HG03139 (cell line): ENCODE measurements around the gene GRK1.

Experiments
- ATAC-seq: cut with Tn5 transposase; IDR thresholded peaks from one replicate; pipeline ENCODE4 v1.9.1; 2021; ENCODE audit not compliant: unreplicated experiment

Gene GRK1

GRCh38 chr13:113649212-113649611, 17.8 kb upstream of the GRK1 start:
- ATAC-seq = no peak

DNA sequence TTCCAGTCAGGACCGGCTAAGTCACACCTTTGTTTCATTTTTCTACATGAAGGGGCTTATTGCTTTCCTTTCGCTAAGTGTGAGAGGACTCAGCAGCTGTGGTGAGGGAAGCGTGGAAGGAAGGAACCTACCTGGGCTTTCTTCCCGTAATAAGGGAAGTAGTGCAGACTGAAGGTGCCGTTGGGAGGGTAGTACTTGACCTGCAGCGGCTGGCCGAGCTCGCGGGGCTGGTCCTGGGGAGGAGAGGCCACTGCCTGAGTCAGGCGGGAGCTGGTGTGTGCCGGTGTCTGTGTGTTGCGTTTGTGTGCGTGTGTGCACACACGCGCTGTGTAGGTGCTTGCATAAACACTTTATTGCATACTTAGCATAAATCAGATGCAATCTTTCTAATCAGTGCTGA, 16.7 kb upstream of the GRK1 start:
- ATAC-seq = no peak

DNA sequence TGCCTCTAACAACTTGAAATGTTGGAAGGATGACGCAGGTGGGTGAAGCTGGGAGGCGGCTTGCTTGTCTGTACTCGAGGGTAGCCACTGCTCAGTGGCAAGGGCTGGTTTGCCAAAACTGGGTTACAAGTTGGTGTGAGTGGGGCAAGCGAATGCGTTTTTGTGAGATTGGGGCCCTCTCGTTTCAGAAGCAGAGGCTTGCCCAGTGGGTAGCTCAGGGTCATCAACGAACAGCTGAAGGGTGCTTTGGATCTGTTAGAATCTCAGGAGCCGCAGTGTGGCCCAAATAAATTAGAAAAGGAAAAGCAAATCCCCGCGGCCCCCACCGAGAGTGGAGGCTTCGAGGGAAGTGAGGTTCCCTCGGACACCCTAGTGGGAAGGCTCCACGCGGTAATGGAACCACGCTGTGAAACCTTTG, 16.3 kb upstream of the GRK1 start:
- ATAC-seq = no peak

GRCh38 chr13:113651511-113652403, 15.3 kb upstream of the GRK1 start:
- ATAC-seq = no peak

- ATAC-seq = no peak
These were observed 14.4 kb upstream of the GRK1 start for GRCh38 chr13:113652404-113653263.

DNA sequence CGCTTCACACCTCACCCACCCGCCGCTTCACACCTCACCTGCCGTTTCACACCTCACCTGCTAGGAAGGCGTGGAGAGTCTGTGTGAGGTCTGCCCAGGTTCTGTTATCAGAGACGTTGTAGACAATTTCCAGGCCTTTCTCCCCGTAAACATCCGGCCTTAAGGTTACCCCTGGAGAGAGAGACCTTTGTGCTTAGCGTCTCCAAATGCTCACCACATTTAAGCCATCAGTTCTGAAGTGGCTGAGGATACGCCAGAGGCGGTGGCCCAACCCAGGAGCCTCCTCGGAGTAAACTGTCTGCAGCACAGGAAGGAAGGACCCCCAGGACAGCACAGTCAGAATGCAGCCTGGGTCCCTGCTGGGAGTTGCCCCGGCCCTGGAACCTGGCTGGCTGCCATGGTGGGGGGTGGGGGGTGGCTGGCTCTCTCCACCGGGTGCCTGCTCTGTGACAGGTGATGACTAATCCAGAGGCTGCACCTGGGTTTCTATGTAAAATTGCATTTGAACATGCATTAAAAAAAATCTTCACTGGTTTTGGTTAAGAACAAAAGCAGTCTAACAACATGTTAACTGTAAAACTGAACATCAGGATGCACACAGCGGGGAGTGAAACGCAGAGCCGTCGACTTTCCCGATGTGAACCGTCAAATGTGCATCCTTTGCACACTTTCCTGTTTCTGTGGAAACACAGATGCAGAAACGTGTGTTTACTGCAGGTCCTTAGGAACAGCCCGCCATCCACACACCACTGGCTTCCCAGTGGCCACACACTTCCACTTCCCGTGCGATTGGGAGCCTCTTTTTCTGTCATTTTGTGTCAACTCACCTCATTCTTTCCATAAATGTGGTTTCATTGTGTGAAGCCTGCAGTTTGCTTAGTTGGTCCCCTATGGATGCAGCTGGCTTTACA, 13.5 kb upstream of the GRK1 start:
- no peak for ATAC-seq

DNA sequence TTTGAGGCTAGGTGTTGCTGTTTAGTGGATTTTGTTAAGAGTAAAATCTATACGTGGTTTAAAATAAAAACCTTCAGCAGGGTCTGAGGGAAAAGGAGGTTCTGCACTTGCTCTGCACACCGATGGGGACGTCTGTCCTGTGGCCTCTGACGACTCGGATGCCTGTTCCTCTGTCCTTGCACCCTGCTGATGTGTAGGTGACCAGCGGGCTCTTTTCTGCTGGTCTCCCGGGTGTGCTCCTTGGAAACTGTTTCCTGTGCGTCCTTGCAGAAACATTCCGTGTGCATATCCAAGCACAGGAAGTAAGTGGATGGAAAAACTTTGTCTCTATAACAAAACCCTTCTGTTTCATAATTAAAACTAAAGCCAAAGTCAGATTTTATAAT, 12.9 kb upstream of the GRK1 start:
- no peak for ATAC-seq

DNA sequence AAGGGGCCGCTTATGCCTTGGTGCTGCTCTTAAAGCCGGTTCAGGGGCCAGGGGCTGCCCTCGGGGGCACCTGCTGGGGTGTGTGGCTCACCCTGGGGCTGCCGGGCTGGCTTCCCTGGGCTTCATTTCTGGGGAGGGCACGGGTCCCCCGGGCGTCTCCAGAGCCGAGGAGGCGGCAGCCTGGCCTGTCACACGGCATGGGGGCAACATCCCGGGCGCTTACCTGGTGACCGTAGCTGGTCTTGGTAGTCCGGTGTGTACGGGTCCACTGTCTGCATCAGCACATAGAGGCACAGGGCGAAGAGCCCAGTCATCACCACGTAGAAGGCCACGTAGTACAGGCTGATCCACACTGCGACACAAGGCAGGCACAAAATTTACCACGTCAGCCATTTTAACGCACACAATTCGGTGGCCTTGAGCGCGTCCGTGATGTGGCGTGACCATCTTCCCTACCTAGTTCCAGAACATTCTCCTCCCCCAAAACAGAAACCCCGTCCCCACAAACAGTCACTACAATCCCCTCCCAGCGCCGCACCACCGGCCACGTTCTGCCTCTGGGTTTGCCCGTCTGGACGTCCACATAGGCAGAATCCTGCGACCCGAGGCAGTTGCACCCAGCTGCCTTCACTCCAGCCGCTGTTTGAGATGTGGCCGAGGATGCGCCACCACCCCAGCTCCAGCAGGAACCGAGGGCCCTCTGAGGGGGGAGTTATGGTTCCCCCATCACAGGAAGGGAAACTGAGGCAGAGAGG, 12.3 kb upstream of the GRK1 start:
- ATAC-seq = no peak

GRCh38 chr13:113655346-113656002, 11.5 kb upstream of the GRK1 start:
- ATAC-seq = no peak

DNA sequence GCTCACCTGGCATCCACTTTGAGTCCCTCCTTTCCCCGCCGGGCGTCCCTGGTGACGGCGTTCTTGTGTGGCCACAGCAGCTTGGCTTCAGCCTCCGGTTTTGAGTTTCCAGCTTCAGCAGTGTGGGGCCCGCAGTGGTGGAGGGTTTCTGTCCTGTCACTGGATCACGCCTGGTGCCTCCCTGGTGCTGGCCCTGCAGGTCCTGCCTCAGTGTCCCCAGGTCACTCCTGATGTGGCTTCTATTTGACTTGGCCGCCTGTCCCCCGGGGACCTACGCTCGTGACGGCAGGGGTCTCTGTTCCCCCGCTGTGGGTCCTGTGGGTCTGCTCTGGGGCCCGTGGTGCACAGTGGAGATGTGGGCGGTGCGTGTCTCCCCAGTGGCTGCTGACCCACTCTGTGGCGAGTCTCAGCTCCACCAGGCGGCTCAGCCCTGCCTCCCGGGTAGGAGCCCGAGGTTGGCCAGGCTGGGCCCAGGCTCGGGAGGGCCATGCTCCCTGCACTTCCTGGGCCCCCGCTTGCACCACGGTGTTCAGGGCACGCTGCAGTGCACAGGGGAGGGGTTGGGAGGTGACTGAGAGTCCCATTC, 10.9 kb upstream of the GRK1 start:
- ATAC-seq = no peak

- ATAC-seq = no peak
These were observed 10.0 kb upstream of the GRK1 start for GRCh38 chr13:113656831-113657671.

DNA sequence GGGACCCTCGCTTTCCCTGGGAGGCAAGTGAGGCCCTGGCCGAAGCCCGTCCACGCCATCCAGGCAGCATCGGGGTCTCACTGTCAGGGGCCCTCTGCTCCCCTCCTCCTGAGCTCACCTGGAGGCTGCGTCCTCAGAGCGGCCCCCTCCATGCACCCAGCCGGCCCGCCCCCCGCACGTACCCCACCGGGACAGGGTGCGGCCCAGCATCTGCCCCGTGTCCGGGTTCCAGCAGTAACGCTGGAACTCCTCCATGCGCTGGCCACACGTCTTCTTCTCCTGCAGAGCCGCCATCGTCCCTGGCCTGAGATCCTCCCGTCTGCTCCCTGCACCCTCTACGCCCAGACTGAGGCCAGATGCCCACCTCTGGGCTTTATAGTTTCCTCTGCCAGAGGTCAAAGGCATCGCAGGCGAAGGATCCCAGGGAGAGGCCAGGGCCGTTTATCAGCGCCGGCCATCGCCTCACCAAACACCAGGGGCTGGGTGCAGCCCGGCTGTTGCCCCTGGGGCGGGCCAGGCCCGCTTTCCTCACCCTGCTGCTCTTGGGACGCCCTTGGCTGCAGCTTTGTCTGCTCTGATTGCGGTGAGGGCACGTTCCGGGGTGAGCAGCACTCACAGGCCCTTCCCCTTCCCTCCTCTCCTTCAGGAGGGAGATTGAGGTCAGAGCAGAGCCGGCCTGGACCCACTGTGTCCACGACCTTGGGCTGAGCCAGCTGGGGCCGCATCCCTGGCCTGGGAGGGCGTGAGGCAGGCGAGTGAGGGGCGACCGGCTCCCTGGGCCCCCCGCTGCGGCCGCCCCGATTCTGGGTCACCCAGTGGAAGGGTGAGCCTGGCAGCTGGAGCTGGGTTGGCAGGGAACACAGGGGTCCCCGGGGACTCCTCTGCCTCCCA, 8.9 kb upstream of the GRK1 start, which contains the start of gene ATP4B:
Gene ATP4B, minus strand, starts transcription at position 348 of the 891 bp plus-strand sequence. Its CDS starts 54 bp downstream, at position 294.
- ATAC-seq = no peak

DNA sequence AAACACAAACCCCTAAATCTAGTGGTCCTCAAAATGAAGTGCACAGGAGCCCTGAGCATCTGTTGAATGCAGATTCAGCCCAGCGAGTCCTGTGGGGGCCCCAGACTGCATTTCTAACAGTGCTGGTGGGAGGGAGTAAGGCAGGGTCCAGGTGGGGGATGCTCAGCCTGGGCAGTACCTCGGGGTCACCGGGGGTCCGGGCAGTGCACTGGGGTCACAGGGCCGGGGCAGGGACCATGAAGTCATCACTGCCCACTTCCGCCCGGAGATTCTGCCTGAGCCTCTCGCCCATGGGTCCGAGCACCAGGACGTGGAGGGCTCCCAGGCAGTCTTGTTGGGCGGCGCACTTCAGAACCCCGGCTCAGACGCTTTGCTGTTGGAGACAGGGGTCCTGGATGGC, 8.2 kb upstream of the GRK1 start:
- no peak for ATAC-seq

GRCh38 chr13:113659337-113659736, 7.7 kb upstream of the GRK1 start:
- ATAC-seq = no peak

- ATAC-seq = no peak
These were observed 7.0 kb upstream of the GRK1 start for GRCh38 chr13:113660066-113660465.

DNA sequence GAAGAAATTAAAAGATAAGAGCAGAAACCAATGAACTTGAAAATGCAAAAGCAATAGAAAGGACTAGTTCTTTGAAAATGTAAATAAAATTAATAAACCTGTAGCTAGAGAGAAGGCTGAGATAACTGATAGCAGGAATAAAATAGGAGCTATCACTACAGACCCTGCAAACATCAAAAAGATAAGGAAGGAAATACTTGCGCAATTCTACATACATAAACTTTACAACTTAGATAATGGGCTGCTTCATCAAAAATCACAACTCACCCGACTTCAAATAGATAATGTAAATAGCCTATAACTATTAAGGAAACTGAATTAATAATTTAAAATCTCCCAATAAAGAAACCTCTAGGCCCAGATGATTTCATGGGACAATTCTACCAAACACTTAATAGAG, 5.5 kb upstream of the GRK1 start:
- no peak for ATAC-seq

DNA sequence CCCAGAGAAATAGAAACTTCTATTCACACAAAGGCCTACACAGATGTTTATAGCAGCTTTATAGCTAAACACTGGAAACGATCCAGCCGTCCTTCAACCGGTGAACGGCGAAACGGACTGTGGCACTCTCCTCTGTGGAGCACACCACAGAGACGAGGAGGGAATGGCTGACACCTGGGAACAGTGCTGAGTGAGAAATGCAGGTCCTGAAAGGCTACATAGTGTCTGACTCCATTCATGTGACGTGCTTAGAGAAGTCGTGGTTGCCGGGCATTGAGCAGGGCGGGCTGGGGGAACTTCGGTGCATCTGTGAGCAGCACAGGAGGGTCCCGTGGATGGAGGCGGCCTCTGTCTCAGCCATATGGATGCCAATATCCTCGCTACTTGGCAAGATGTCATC, 3.1 kb upstream of the GRK1 start:
- no peak for ATAC-seq
